C4-2B (cell line): Measurements from ENCODE around the gene EMX1.
"Not testable (repeated sequence)": the region's sequence is repeated elsewhere in the genome, so short reads cannot be mapped to it uniquely, and the experiment has no call there.

ENCODE experiments used
- H3K27ac ChIP-seq: fragments of 450-650 bp; 2 replicates; pipeline ENCODE4 v1.5.1; 2017
- CTCF ChIP-seq: fragments of 450-650 bp; conservative IDR thresholded peaks from 2 replicates; pipeline ENCODE4 v1.5.1; 2017; ENCODE audit warnings: mild to moderate bottlenecking
- ZFX ChIP-seq: fragments of 450-650 bp; IDR thresholded peaks from 2 replicates; pipeline ENCODE4 v1.6.1; 2017

The EMX1 gene

GRCh38 chr2:72901426-72901825 is 15.9 kb upstream of the EMX1 start:
- TF ChIP-seq CTCF (no peak), ZFX (no peak)
- no peak overlapping the region for H3K27ac ChIP-seq

- H3K27ac ChIP-seq = not testable (repeated sequence)
Measured at GRCh38 chr2:72907369-72907768, 9.9 kb upstream of the EMX1 start.

- H3K27ac ChIP-seq = no peak overlapping the region
- no peak for TF ChIP-seq ZFX
- TF ChIP-seq CTCF = no peak
Measured at GRCh38 chr2:72908741-72909140, 8.6 kb upstream of the EMX1 start.

- TF ChIP-seq ZFX (no peak), CTCF (no peak)
Measured at GRCh38 chr2:72911256-72911655, 6.1 kb upstream of the EMX1 start.

GRCh38 chr2:72913486-72914205 is 3.7 kb upstream of the EMX1 start:
- H3K27ac ChIP-seq = no peak overlapping the region
- TF ChIP-seq CTCF (no peak), ZFX (no peak)

More at GRCh38 chr2:72911256-72911655, 6.1 kb upstream of the EMX1 start:
- no peak overlapping the region for H3K27ac ChIP-seq

GRCh38 chr2:72914206-72914559 is 3.1 kb upstream of the EMX1 start:
- TF ChIP-seq ZFX (no peak), CTCF (no peak)
- no peak overlapping the region for H3K27ac ChIP-seq

- no peak for TF ChIP-seq ZFX
- no peak for TF ChIP-seq CTCF
- no peak overlapping the region for H3K27ac ChIP-seq
Measured at GRCh38 chr2:72914589-72915319, 2.6 kb upstream of the EMX1 start.
